Epidermal melanocyte (primary cell): ENCODE measurements around the gene RNASE8.

Experiments
- DNase-seq: peaks from one replicate; pipeline ENCODE4 v3.0.0; 2011; ENCODE audit warnings: low spot score; ENCODE audit not compliant: insufficient read length

The RNASE8 gene

GRCh38 chr14:21091821-21092272, 34.2 kb downstream of the RNASE8 start:
- no peak for DNase-seq

DNA sequence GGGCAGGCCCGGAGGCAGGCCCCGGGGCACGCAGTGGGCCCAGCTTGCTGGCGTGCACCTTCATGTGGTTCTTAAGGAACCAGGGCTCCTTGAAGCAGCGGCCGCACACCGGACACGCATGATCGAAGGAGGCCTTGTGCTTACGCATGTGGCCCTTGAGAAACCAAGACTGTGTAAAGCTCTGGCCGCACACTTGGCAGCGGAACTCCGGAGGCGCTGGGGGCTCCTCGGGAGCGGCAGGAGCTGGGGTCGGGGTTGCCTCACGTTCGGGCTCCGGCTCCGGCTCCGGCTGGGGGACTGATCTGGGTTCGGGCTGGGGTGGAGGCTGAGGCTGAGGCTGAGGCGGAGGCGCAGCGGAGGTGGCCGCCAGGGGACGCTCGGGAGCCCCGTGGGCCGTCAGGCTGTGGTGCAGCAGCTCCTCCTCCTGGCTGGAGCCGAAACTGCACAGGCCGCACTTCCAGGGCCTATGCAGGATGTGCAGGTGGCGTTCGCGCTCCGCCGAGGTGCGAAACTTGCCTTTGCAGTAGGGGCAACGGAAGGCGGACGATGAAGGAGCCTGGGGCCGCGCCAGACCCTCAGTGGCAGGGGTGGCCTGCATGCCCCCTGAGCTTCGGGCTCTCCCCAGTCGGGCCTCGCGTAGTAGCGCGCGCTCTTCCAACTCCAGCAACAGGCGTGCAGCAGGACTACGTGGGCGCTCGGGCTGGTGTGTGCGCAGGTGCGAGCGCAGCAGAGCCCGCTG, 34.8 kb downstream of the RNASE8 start:
- peak; percentile 94 for DNase-seq

DNA sequence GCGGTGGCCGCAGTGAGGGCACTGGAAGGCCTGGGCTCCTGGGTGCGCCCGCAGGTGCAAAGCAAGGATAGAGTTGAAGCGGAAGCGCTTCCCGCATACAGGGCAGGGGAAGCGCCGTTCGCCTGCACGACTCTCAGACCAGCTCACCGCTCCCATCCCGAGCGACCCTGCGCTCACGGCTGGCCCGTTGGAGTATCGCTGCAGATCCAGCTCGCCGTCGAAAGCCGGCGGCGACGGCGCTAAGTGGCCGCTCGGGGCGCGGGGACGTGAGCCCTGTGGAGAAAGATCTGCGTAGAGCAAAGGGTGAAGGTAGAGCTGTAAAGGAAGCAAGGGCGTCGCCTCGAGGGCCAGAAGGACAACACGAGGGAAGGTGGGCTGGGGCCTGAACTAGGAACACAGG, 35.4 kb downstream of the RNASE8 start:
- no peak for DNase-seq

GRCh38 chr14:21093769-21094681, 36.4 kb downstream of the RNASE8 start:
- peak; percentile 75 for DNase-seq

DNA sequence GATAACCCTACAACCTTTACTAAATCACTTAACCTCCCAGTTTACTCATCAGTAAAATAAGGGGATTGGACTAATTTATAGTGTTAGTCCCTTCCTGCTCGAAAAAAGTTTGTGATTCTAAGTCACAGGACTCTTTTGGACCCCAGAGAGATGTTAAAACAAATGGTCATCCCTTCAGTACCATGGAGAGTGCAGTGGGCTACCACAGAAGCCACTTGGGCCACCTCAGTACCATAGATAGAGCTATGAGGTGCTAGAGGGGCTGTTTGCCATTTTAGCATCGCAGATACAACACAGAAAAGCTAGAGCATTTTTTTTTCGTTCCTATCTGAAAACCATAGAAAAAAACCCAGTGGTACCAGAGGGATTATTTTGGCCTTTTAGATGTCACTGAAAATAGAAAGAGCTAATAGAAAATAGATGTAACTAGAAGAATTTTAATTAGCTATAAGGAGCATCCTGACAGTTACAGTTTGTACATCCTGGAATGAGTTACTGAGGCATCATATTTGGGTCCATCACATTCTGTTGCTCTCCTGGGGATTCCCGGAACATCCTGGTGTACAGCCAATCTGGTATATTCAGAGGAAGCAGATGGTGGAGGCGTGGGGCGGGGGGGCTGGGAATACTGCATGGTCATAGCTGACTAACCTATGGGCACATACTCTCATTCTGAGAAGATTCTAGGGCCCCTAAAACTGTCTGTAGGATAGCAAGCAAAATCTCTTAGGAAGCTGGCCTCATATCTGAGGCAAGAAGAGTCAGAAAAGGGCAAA, 38.0 kb downstream of the RNASE8 start:
- DNase-seq = no peak

DNA sequence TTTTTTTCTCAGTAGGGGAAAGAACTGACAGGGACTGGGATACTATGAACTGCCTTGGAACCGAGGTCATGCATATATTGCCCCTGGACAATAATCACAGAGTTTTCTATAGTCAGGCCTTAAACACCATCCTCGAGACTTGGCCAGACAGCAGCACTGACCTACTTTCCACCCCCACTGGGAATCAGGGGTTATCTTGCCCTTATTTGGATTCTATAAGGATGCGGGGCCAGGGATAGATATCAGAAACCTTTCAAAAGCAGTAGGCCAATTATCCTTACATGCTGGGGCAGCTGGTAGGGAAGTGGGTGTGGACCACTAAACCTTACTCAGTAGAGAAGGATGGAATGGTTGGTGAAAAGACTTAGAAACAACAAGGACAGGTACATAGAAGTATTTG, 38.8 kb downstream of the RNASE8 start:
- DNase-seq = no peak

GRCh38 chr14:21096978-21097635, 39.5 kb downstream of the RNASE8 start:
- DNase-seq = no peak

DNA sequence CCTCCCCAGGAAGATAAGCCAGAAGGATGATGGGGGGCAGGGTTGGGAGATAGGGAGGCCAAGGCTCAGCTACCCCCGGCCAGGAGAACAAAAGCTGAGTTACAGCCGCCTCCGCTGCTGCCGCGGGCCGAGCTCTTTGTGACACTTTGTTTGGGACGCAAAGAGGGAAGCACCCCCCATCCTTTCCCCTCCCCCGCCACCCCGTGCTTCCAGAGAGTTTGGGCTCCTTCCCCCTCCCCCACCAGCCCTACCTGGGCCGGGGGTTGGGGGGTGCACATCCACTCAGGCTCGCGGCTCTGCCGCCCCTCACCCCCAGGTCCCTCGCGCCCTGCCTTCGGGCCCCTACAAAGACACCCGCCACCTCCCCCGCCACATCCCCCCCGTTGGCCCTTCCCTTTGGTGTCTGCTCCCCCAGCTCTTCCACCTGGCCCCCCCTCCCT, 40.0 kb downstream of the RNASE8 start:
- no peak for DNase-seq

GRCh38 chr14:21098076-21098891, 40.7 kb downstream of the RNASE8 start, which contains the start of gene ZNF219:
ZNF219 (minus strand) TSS chr14:21098655; CDS start chr14:21093591, 5,064 bp downstream.
- no peak for DNase-seq

GRCh38 chr14:21098892-21099595, 41.4 kb downstream of the RNASE8 start:
- no peak for DNase-seq

DNA sequence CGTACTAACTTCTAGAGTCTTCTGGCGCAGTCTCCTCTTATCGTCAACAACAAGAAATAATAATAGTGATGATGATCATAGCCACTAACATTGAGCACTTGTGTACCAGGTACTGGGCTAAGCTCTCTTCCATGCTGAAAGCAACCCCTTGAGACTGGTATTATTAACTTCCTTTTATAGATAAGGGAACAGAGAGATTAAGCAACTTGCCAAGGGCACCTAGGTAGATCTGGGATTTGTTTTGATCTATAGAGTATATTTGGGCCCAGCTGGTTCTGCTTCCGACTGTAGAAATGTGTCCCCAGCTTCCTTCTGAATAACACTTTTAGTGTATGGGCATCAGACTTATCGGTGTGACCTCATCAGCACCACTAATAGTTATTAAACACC, 42.0 kb downstream of the RNASE8 start:
- no peak for DNase-seq

DNA sequence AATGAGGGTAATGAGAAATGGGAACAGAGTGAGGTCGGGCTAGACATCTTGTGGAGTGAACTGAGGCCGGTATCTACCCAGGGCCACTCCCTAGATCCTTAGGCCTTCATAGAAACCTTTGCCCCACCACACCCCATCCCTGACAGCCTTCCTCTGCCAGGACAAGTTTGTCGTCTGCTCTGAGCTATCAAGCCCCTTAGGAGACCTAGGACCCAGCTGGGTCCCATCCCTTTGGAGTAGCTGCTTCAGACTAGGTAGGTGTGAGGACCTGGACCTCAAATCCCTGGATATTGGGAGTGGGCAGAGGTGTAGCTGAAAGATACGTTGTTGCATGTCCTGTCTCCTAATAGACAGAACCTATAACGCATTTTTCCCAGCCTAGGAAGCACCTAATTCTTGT, 43.3 kb downstream of the RNASE8 start, which contains the start of gene TMEM253:
TSS of gene TMEM253 (plus strand) at position 136 of the 400 bp plus-strand sequence. CDS start 278 bp downstream, outside the sequence.
- DNase-seq = no peak

- no peak for DNase-seq
Measured at GRCh38 chr14:21101802-21102413, 44.3 kb downstream of the RNASE8 start.

DNA sequence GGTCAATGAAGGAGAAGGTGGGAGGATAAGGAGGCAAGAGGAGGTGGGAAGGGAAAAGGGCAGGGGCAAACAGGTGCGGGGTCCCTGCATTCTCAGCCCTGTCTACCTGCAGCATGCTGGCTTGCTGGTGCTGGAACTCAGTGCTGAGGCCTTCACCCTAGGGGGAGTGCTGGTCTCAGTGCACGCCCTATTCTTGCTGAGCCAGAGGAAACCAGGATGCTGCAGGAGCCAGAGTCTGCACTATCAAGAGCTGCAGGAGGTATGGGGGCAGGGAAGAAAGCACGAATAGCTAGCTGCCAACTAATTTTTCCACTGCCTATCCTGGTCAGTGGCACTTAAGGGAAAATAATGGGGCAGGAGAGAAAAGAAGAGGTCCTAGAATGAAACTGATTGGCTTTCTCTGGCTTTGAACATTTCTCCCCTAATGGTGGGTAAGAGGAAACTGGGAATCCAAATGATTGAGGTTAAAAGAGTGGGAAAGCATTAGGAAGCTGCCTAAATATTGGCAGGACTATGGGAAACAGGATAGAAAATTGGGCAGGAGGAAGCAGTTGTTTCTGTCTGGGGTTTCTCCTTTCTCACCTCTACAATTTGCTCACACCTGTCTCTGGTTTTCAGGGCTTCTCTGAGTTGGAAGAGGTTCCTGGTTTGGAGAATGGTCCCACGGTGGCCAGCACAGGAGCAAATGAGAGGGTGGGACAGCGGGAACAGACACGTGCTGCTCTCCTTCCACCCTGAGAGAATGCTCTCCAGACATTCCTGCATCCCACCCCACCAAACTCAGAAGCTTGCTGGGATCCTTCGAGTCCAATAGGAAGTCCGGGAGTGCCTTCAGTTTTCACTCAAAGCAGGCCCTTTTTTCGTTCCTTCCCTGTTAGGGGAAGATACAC, 45.1 kb downstream of the RNASE8 start:
- no peak for DNase-seq

- DNase-seq = peak; percentile 99
Measured at GRCh38 chr14:21103411-21103709, 45.7 kb downstream of the RNASE8 start.

DNA sequence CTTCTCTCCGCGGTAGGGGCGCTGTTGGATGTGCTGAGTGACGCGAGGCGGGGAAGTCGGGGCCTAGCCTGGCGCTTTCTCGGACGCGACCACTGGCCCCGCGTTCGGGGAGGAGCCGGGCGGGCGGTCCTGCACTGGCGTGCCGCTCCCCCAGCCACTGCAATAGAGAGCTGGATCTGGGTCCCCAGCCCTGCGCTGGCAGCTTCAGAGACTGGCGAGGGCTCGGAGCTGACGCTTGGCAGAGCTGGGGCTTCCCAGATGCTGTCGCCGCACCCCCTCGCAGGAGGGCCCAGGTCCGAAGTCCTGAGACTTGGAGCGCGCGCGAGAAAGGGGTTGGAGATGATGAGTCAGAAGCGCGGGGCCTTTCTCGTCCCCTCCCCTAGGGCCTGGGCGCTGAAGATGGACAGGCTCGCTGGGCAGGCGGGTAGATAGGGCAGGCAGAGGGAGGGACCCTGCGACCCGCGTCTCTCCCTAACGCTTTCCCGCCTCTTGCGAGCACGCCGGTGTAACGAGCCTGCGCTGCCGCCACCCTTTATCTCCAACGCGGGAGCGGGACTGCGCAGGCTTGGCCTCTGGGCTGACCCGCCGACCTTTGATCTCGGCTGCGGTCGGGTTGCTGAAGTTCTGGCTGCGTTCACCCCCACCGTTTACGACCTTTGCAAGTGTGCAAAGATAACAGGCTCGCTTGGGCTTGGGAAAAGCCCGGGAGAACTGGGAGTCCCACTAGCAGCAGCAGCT, 46.3 kb downstream of the RNASE8 start:
- peak; percentile 94 for DNase-seq

DNA sequence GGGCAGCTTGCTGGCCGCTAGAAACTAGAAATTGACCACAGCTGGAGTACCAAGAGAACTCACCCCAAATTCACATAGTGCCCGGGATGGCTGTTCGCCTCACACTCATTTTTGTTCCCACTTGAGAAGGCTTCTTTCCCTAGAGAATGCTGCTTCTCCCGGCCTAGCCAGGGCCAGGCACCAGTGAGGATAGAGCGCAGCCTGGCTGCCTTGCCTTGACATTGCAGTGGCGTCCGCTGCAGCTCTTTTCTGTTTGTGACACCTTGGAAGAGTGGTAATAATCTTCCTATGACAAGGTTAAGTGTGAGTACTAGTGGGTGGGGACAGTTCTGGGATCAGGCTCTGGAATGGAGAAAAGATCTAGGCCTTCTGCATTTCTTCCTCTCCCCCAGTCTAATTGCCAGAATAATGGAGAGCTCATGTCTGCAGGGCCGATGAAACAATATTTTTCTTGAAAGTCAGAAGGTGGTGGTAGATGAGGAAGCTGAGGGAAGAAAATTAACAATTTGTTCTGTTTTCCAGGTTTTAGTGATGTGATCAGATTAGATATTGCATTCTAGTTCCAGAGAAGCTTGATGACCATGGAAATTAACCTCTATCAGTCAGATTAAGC, 46.9 kb downstream of the RNASE8 start:
- DNase-seq = peak; percentile 76
